ENCODE data around the gene NPY. TPM values are rescaled to one million over a fixed set of nuclear protein-coding genes. Genes with fewer than 3 reads are reported as not detected.

The NPY gene
- total RNA-seq = not detected in 2 replicates

GRCh38 chr7:24283897-24284698, at the start of gene NPY:
TSS of gene NPY (plus strand) at chr7:24284190. CDS start at chr7:24285241, 1,051 bp downstream.

